Spinal cord (tissue), 10 donors: ENCODE data around the gene SLC25A51. TPM values are rescaled to one million over a fixed set of nuclear protein-coding genes. Genes with fewer than 3 reads are reported as not detected.

Experiments used
- DNase-seq, 6 donors: peaks; one replicate each; pipeline versions ENCODE4 v3.0.0 to v3.0.0-alpha.2; 2013 to 2015; ENCODE audit warnings: low spot score in 6 of 6, low read depth in 4 of 6
- H3K27ac ChIP-seq: one replicate; pipeline ENCODE4 v1.5.1; 2013; ENCODE audit warnings: low read depth, low read length, control low read depth
- H3K27me3 ChIP-seq: one replicate; pipeline ENCODE4 v1.6.1; 2013; ENCODE audit warnings: low read length; ENCODE audit not compliant: control insufficient read depth, insufficient read depth
- H3K36me3 ChIP-seq: one replicate; pipeline ENCODE4 v1.6.1; 2013; ENCODE audit warnings: low read length; ENCODE audit not compliant: control insufficient read depth, insufficient read depth
- H3K4me1 ChIP-seq: one replicate; pipeline ENCODE4 v1.6.1; 2013; ENCODE audit warnings: low read length; ENCODE audit not compliant: control insufficient read depth, insufficient read depth
- H3K4me3 ChIP-seq: one replicate; pipeline ENCODE4 v1.5.1; 2013; ENCODE audit warnings: low read depth, low read length, control low read depth
- H3K9me3 ChIP-seq: one replicate; pipeline ENCODE4 v1.6.1; 2013; ENCODE audit warnings: low read length; ENCODE audit not compliant: control insufficient read depth, insufficient read depth
- WGBS: methylation state at CpG from one replicate; pipeline ENCODE4 v1.1.5; 2013; ENCODE audit warnings: missing lambda C conversion rate; ENCODE audit not compliant: insufficient coverage; 5-methylcytosine and 5-hydroxymethylcytosine counted together
- polyA plus RNA-seq, 2 donors: library from polyadenylated mRNA; unstranded; fragments of 120-200 nt; gene quantifications; one replicate each; pipeline ENCODE4 v1.2.1, GENCODE V29; 2013; ENCODE audit not compliant: insufficient read length in 2 of 2
- small RNA-seq: library from RNA; depleted of rRNA; stranded (forward); fragments of <200 nt; gene quantifications from one replicate; pipeline ENCODE3, GENCODE V24; 2014; ENCODE audit warnings: low replicate concordance
- total RNA-seq, 2 donors: library from RNA; depleted of rRNA in 1 of 2; stranded (reverse); fragments of 120-200 nt in 1 of 2; fragments of >200 nt in 1 of 2; gene quantifications; one replicate each; pipeline versions ENCODE4 v1.2.3 to v1.2.4, GENCODE V29; 2013 to 2014
- donor health status: healthy.

Gene SLC25A51
- total and polyA plus RNA-seq, 4 donors = 19.8 to 56.3 (median 29.6) TPM

DNA sequence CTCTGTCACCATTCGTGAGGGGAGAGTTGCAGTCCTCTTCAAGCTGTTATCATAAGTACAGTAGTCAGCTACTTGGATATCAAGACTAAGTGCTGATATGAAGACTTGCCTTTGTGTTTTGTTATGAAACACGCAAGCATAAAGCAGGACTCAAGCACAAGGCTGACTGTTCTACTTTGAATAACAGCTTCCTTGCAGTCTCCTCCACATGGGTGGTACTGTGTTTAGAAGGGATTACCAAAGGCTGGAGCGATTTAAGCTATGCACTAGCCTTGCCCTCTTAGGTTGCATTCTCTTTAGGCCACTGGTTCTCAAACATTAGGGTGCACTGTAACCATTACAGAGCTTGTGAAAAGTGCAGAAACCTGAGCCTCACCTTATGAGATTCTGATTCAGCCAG lies 41.4 kb downstream of the SLC25A51 start:
- H3K9me3 ChIP-seq = no peaks in the 10 kb centered on the region
- H3K36me3 ChIP-seq = peaks cover 6% of the 10 kb centered on the region
- 85% methylated on average over 2 of the region's 3 CpGs for WGBS
- H3K27me3 ChIP-seq = no peaks in the 10 kb centered on the region
- no peak overlapping the region for H3K27ac ChIP-seq
- no peak for DNase-seq
- H3K4me1 ChIP-seq = no peaks in the 10 kb centered on the region
- H3K4me3 ChIP-seq = no peak overlapping the region

DNA sequence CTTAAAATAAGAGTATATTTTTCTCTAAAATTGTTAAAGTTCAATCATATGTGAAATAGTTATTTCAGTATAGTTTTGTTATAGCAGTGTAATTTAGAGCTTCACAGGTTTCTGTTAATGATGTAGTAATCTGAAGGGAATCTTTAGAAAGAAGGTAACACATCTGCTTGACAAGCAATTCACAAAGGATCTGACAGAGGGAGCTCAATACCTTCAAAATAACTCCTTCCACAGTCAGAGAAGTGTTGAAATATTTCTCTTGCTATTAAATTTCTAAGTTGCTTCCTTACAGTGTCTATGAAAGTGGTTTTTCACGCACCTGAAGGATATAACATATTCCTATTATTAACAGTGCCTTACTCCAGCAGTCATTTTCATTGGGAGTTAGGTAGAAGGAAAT lies 44.9 kb downstream of the SLC25A51 start:
- no peaks in the 10 kb centered on the region for H3K9me3 ChIP-seq
- DNase-seq = peak in 1 of 6 donors; percentile 29
- no peak overlapping the region for H3K27ac ChIP-seq
- no peaks in the 10 kb centered on the region for H3K4me1 ChIP-seq
- no CpG with 5 or more reads among the region's 1 CpG for WGBS
- H3K27me3 ChIP-seq = no peaks in the 10 kb centered on the region
- H3K4me3 ChIP-seq = no peak overlapping the region
- peaks cover 5% of the 10 kb centered on the region for H3K36me3 ChIP-seq

DNA sequence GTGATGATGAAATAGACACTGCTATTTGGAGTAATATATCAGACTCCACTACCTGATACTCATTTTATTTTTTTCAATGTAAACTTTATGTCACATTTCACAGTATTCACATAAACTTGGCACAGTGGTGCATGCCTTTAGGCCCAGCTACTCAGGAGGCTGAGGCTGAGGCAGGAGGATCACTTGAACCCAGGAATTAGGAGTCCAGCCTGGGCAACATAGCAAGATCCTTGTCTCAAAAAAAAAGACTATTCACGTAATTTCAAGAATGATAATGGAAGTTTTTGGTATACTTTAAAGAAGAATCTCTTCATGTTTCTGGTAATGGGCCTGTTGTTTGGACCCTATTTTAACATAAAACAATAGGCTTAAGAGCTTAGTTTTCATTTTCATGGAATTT lies 47.4 kb downstream of the SLC25A51 start:
- Histone ChIP-seq H3K27ac (no peak overlapping the region), H3K36me3 (peaks cover 6% of the 10 kb centered on the region), H3K27me3 (no peaks in the 10 kb centered on the region), H3K4me3 (no peak overlapping the region), H3K9me3 (no peaks in the 10 kb centered on the region), H3K4me1 (no peaks in the 10 kb centered on the region)
- WGBS = no CpG with 5 or more reads among the region's 1 CpG
- DNase-seq = no peak

DNA sequence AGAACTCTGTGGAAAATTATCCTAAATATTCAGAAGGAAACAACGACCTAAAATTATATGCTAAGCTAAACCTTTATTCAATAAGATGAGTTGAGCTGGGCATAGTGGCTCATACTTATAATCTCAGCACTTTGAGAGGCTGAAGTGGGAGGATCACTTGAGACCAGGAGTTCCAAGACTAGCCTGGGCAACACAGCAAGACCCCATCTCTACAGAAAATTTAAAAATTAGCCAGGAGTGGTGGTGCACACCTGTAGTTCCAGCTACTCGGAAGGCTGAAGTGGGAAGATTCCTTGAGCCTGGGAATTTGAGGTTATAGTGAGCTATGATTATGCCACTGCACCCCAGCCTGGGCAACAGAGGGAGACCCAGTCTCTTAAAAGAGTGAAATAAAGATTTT lies 51.7 kb downstream of the SLC25A51 start:
- no peaks in the 10 kb centered on the region for H3K4me1 ChIP-seq
- H3K27me3 ChIP-seq = no peaks in the 10 kb centered on the region
- no peak overlapping the region for H3K4me3 ChIP-seq
- H3K27ac ChIP-seq = no peak overlapping the region
- H3K9me3 ChIP-seq = no peaks in the 10 kb centered on the region
- no peak for DNase-seq
- 100% methylated on average over 1 of the region's 2 CpGs for WGBS
- H3K36me3 ChIP-seq = peaks cover 2% of the 10 kb centered on the region

DNA sequence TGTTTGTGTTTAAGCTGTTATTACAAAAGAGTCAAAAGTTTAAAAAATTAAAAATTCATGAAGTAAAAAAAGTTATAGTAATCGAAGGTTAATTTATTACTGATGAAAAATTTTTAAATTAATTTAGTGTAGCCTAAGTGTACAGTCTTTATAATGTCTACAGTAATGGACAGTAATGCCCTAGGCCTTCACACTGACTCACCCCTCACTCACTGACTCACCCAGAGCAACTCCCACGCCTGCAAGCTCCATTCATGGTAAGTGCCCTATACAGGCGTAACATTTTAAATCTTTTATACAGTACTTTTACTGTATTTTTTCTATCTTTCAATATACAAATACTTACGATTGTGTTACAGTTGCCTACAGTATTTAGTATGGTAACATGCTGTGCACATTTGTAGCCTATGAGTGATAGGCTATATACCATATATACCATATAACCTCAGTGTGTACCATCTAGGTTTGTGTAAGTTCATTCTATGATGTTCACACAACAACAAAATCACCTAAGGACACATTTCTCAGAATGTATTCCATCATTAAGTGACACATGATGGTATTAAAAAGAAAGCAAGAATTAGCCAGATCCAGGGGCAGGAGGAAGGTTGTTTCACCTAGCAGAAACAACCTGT lies 63.2 kb downstream of the SLC25A51 start:
- no peaks in the 10 kb centered on the region for H3K27me3 ChIP-seq
- H3K4me1 ChIP-seq = no peaks in the 10 kb centered on the region
- no CpG with 5 or more reads among the region's 4 CpGs for WGBS
- H3K9me3 ChIP-seq = no peaks in the 10 kb centered on the region
- no peak for DNase-seq
- H3K27ac ChIP-seq = no peak overlapping the region
- H3K4me3 ChIP-seq = no peak overlapping the region
- H3K36me3 ChIP-seq = peaks cover 5% of the 10 kb centered on the region

DNA sequence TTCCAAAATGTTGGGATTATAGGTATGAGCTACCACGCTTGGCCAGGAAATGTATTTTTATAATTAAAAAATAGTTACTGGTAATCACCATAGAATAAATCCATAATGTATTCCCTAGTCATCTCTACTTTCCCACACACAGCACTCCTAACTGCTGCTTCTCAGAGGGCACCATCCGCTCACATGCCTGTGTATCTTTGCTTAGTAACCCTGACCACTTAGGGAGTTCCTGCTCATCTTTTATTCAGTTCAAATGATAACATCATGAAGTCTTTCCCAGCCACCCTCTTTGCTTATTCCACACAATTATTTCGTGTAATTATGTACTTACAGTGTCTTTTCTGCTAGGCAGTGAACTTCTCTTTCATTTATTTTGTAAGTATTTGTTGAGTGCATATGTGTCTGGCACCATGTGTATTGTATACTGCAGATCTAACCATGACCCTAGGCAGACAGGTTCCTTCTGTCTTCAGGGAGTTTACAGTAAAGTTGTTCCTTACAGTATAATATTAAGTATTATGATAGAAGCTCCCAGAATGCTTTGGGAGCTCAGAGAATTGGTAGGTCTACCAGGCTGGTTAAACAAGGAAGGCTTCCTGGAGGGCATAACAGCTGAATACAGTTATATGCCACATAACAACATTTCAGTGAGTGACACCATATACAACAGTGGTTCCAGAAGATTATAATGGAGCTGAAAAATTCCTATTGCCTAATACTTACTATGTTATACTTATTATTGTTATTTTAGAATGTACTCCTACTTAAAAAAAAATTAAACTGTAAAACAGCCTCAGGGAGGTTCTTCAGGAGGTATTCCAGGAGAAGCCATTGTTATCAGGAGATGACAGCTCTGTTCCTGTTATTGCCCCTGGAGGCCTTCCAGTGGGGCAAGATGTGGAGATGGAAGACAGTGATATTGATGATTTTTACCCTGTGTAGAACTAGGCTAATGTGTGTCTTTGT lies 64.1 kb downstream of the SLC25A51 start:
- Histone ChIP-seq H3K9me3 (no peaks in the 10 kb centered on the region), H3K27me3 (no peaks in the 10 kb centered on the region), H3K36me3 (peaks cover 9% of the 10 kb centered on the region), H3K4me1 (no peaks in the 10 kb centered on the region), H3K4me3 (no peak overlapping the region), H3K27ac (no peak overlapping the region)
- DNase-seq = no peak
- 100% methylated on average over 1 of the region's 3 CpGs for WGBS

Small RNA genes lying within 50 kb of the gene (small RNA-seq; reads per million reads assigned to genes)
- gene RNU7-124P = not detected

Other genes with a start within 250 kb of the SLC25A51 start
- gene TRMT10B, start 150.3 kb downstream of the SLC25A51 start, total RNA-seq = 1 to 10 TPM; 4.8 to 7.9 TPM
- 10 to 100 TPM; 15.5 to 22.5 TPM for gene TRMT10B, start 150.3 kb downstream of the SLC25A51 start, polyA plus RNA-seq
- 10 to 100 TPM; 33.9 to 41.7 TPM for gene EXOSC3, start 119.1 kb downstream of the SLC25A51 start, total RNA-seq
- 10 to 100 TPM; 24.3 to 28.0 TPM for gene EXOSC3, start 119.1 kb downstream of the SLC25A51 start, polyA plus RNA-seq
- 10 to 100 TPM; 19.1 to 31.0 TPM for gene DCAF10, start 103.3 kb downstream of the SLC25A51 start, total RNA-seq
- 10 to 100 TPM; 22.3 to 24.2 TPM for gene DCAF10, start 103.3 kb downstream of the SLC25A51 start, polyA plus RNA-seq
- gene SHB, start 165.1 kb upstream of the SLC25A51 start, total RNA-seq = 10 to 100 TPM in 1 of 2 donors, 1 to 10 TPM in 1; 6.2 to 12.5 TPM
- gene SHB, start 165.1 kb upstream of the SLC25A51 start, polyA plus RNA-seq = 10 to 100 TPM; 10.6 to 16.1 TPM